ENCODE data around the gene LMO4.

LMO4 gene

GRCh38 chr1:87329051-87329525 is 408 bp downstream of the LMO4 start:
- peak; percentile 22 for DNase-seq

- no peak for DNase-seq
Measured at GRCh38 chr1:87329526-87330056, 911 bp downstream of the LMO4 start.

- DNase-seq: no peak
Measured at GRCh38 chr1:87330057-87330884, 1.6 kb downstream of the LMO4 start.

- DNase-seq: no peak
Measured at GRCh38 chr1:87330885-87331364, 2.2 kb downstream of the LMO4 start.

GRCh38 chr1:87331365-87332241 is 2.9 kb downstream of the LMO4 start:
- DNase-seq: peak; percentile 69

- DNase-seq: no peak
Measured at GRCh38 chr1:87333692-87334347, 5.1 kb downstream of the LMO4 start.

- no peak for DNase-seq
Measured at GRCh38 chr1:87334351-87335174, 5.9 kb downstream of the LMO4 start.

GRCh38 chr1:87335175-87335884 is 6.7 kb downstream of the LMO4 start:
- peak; percentile 38 for DNase-seq

- no peak for DNase-seq
Measured at GRCh38 chr1:87336623-87337067, 8.0 kb downstream of the LMO4 start.

- no peak for DNase-seq
Measured at GRCh38 chr1:87337606-87338005, 8.9 kb downstream of the LMO4 start.

- DNase-seq: no peak
Measured at GRCh38 chr1:87338566-87338965, 9.9 kb downstream of the LMO4 start.

GRCh38 chr1:87344231-87344630 is 15.6 kb downstream of the LMO4 start:
- DNase-seq: no peak

GRCh38 chr1:87346130-87346814 is 17.6 kb downstream of the LMO4 start:
- no peak for DNase-seq

- DNase-seq: no peak
Measured at GRCh38 chr1:87348341-87349019, 19.8 kb downstream of the LMO4 start.

GRCh38 chr1:87349036-87349435 is 20.4 kb downstream of the LMO4 start:
- no peak for DNase-seq

GRCh38 chr1:87355894-87356293 is 27.2 kb downstream of the LMO4 start:
- DNase-seq: no peak

GRCh38 chr1:87356591-87356990 is 27.9 kb downstream of the LMO4 start:
- DNase-seq: no peak

GRCh38 chr1:87358219-87358618 is 29.5 kb downstream of the LMO4 start:
- DNase-seq: no peak

- no peak for DNase-seq
Measured at GRCh38 chr1:87359586-87359985, 30.9 kb downstream of the LMO4 start.

Data from activated CD4-positive, alpha-beta T cell treated with anti-CD3 and anti-CD28 coated beads, Interleukin-2, amount 50 U/mL, for 1 hour (primary cell).